Measurements from ENCODE around the gene AEBP1. TPM values are rescaled to one million over a fixed set of nuclear protein-coding genes. Genes with fewer than 3 reads are reported as not detected.

The AEBP1 gene
- total RNA-seq, 1 experiment from 2014 or later: 0.54 TPM

- Mint-ChIP-seq H3K36me3 (ENCODE audit: insufficient read depth, unreplicated experiment) (no peaks in the 10 kb centered on the region), H3K27ac (ENCODE audit: unreplicated experiment) (no peak overlapping the region), H3K27me3 (ENCODE audit: insufficient read depth, unreplicated experiment) (no peaks in the 10 kb centered on the region), H3K4me3 (ENCODE audit: unreplicated experiment) (no peak overlapping the region), H3K9me3 (ENCODE audit: unreplicated experiment) (no peaks in the 10 kb centered on the region), H3K4me1 (ENCODE audit: low read depth, unreplicated experiment) (peaks cover 2% of the 10 kb centered on the region)
- Histone ChIP-seq H3K4me1 (no peaks in the 10 kb centered on the region), H3K9me3 (no peaks in the 10 kb centered on the region), H3K27me3 (replicated peaks; ENCODE audit: control insufficient read depth, insufficient read depth, low read length) (no peaks in the 10 kb centered on the region), H3K4me3 (ENCODE audit: low read depth, low read length) (no peak overlapping the region), H3K36me3 (ENCODE audit: control insufficient read depth, insufficient read depth, low read length) (no peaks in the 10 kb centered on the region)
- no peak for TF ChIP-seq CTCF (IDR thresholded peaks at IDR 0.05; ENCODE audit: insufficient read depth in 1 of 2, low read depth in 1 of 2, low read length in 1 of 2, severe bottlenecking in 1 of 2, unreplicated experiment in 1 of 2)
- ChIA-PET POLR2A (no interaction called here), CTCF (no interaction called here)
- intact Hi-C loops (cut with micrococcal nuclease; ENCODE audit: unreplicated experiment): no loop called here
- no TSS peak for BruUV-seq (replicated peaks)
- peak in 1 of 2 experiments; percentile 28 for DNase-seq
These were observed 53.3 kb downstream of the AEBP1 start for GRCh38 chr7:44157116-44158080.

GRCh38 chr7:44158096-44158872 lies 54.1 kb downstream of the AEBP1 start:
- H3K4me3 Mint-ChIP-seq (ENCODE audit: unreplicated experiment): no peak overlapping the region
- ChIA-PET POLR2A (no interaction called here), CTCF (no interaction called here)
- no peaks in the 10 kb centered on the region for H3K9me3 ChIP-seq
- H3K27me3 ChIP-seq (replicated peaks; ENCODE audit: control insufficient read depth, insufficient read depth, low read length): no peaks in the 10 kb centered on the region
- H3K27ac Mint-ChIP-seq (ENCODE audit: unreplicated experiment): no peak overlapping the region
- no peaks in the 10 kb centered on the region for H3K36me3 Mint-ChIP-seq (ENCODE audit: insufficient read depth, unreplicated experiment)
- intact Hi-C loops (cut with micrococcal nuclease; ENCODE audit: unreplicated experiment): no loop called here
- no peak for TF ChIP-seq CTCF (IDR thresholded peaks at IDR 0.05; ENCODE audit: insufficient read depth in 1 of 2, low read depth in 1 of 2, low read length in 1 of 2, severe bottlenecking in 1 of 2, unreplicated experiment in 1 of 2)
- DNase-seq: peak in 1 of 2 experiments; percentile 22
- no peaks in the 10 kb centered on the region for H3K4me1 ChIP-seq
- H3K36me3 ChIP-seq (ENCODE audit: control insufficient read depth, insufficient read depth, low read length): no peaks in the 10 kb centered on the region
- BruUV-seq (replicated peaks): no TSS peak
- no peaks in the 10 kb centered on the region for H3K9me3 Mint-ChIP-seq (ENCODE audit: unreplicated experiment)
- no peak overlapping the region for H3K4me3 ChIP-seq (ENCODE audit: low read depth, low read length)
- H3K4me1 Mint-ChIP-seq (ENCODE audit: low read depth, unreplicated experiment): peaks cover 4% of the 10 kb centered on the region
- no peaks in the 10 kb centered on the region for H3K27me3 Mint-ChIP-seq (ENCODE audit: insufficient read depth, unreplicated experiment)

GRCh38 chr7:44158873-44159631 lies 54.9 kb downstream of the AEBP1 start:
- DNase-seq: peak in 1 of 2 experiments; percentile 7
- Mint-ChIP-seq H3K27ac (ENCODE audit: unreplicated experiment) (no peak overlapping the region), H3K4me3 (ENCODE audit: unreplicated experiment) (no peak overlapping the region), H3K36me3 (ENCODE audit: insufficient read depth, unreplicated experiment) (no peaks in the 10 kb centered on the region), H3K9me3 (ENCODE audit: unreplicated experiment) (no peaks in the 10 kb centered on the region), H3K27me3 (ENCODE audit: insufficient read depth, unreplicated experiment) (peaks cover 2% of the 10 kb centered on the region), H3K4me1 (ENCODE audit: low read depth, unreplicated experiment) (peaks cover 4% of the 10 kb centered on the region)
- H3K27me3 ChIP-seq (replicated peaks; ENCODE audit: control insufficient read depth, insufficient read depth, low read length): no peaks in the 10 kb centered on the region
- POLR2A ChIA-PET: no interaction called here
- CTCF ChIA-PET: no interaction called here
- no peaks in the 10 kb centered on the region for H3K9me3 ChIP-seq
- BruUV-seq (replicated peaks): no TSS peak
- no peak for TF ChIP-seq CTCF (IDR thresholded peaks at IDR 0.05; ENCODE audit: insufficient read depth in 1 of 2, low read depth in 1 of 2, low read length in 1 of 2, severe bottlenecking in 1 of 2, unreplicated experiment in 1 of 2)
- H3K4me3 ChIP-seq (ENCODE audit: low read depth, low read length): no peak overlapping the region
- intact Hi-C loops (cut with micrococcal nuclease; ENCODE audit: unreplicated experiment): no loop called here
- H3K36me3 ChIP-seq (ENCODE audit: control insufficient read depth, insufficient read depth, low read length): no peaks in the 10 kb centered on the region
- H3K4me1 ChIP-seq: no peaks in the 10 kb centered on the region

All from Caco-2 (cell line).